Suppressor macrophage treated with lipopolysaccharide for 4 hours (primary cell): ENCODE measurements around the gene PRR5L.

Experiments
- DNase-seq: peaks from one replicate; pipeline ENCODE4 v3.0.0-alpha.2; 2020

PRR5L gene

DNA sequence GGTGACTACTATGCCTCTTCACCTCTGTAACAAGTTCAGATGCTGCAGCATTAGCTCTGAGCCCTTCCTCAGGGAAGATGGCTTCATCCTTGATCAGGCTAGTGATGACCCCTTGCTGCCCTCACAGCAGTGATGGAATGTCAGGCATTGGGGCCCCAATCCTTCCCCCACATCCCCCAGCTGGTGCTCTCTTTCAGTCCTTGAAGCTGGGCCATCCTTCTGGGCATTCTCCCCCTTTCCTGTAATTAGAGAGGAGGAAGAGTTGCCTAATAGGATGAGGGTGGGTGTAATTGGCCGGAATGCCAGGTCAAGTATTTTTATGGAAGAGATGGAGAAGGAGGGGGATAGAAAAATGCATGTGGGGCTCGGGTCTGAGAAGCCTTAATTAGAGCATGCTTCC, 151.4 kb downstream of the PRR5L start:
- DNase-seq = no peak

- DNase-seq = no peak
Measured at GRCh38 chr11:36447947-36448346, 151.9 kb downstream of the PRR5L start.

DNA sequence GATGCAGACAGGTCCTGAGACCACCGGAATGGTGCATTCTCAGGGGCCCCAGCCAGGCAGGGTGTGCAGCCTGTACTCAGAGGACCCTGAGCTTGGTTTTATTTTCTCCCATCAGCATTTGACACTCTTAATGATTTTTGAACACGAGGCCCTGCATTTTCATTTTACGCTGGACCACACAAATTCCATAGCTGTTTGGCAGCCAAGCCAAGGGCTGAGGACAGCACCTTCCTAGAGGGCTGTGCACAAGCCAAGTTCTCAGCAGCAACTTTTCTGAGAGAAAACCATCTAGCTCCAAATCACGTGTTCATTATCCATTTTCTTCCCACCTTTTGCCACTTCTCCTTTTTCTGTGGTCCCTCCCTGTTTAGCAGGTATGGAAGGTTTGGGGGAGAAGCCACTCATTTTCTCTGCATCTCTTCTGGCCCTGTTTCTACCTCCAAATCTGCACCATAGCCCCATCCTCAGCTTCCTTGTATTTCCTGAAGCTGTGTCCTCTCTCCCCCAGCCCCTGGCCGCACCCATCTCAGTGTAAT, 153.5 kb downstream of the PRR5L start:
- no peak for DNase-seq

DNA sequence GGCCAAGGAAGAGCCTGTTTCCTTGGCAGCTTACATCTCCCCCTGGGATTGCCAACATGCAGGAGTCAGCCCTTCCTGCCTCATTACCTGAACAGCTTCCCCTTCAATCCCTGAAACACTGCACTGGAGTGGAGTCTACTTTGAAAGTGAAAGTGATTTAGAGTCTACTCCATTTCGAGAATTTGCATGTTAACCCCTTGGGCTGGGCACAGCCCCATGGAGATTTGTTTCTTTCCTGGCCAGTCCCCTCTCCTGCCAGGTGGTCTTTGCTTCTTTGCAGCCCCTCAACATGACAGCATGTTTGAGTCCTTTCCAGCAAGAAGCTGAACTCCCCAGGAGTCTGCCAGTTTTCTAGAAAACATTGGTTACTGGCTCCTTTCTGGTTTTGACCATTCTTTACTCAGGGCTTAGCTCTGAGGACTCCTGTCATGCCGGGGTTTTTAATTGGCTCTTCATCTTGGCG, 154.1 kb downstream of the PRR5L start:
- DNase-seq = peak; percentile 16

GRCh38 chr11:36451045-36451444, 155.0 kb downstream of the PRR5L start:
- DNase-seq = no peak

GRCh38 chr11:36451681-36452080, 155.6 kb downstream of the PRR5L start:
- no peak for DNase-seq

DNA sequence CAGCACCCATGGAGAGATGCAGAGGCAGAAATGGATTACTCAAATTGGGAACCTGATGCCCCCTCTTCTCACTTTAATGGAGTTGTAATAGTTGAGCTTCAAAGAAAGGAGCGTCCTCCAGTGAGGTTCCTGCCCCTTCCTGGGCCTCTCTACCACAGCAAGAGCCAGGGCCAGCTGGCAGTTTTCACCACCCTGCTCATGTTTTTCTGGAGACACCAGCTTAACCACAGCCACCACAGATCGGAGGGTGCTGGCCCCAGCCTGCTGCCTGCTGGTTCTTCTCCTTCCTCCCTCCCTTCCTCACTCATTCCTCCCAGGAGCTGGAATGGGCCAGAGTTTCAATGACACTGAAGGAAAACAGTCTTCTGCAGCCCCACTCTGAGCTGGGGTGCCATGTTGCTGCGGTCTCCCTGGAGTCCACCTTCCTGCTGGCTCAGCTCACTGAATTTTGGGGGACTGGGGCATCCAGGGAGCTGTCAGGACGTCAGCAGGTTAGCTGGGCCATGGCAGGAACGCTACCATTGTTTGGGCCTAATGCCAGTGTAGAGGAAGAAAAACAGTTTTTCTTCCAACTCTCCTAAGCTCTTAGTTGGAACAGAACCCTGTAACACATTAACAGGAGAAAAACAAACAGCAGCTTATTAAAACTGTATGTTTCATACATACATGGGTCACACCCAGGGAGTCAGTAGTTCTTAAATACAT, 156.3 kb downstream of the PRR5L start:
- no peak for DNase-seq

DNA sequence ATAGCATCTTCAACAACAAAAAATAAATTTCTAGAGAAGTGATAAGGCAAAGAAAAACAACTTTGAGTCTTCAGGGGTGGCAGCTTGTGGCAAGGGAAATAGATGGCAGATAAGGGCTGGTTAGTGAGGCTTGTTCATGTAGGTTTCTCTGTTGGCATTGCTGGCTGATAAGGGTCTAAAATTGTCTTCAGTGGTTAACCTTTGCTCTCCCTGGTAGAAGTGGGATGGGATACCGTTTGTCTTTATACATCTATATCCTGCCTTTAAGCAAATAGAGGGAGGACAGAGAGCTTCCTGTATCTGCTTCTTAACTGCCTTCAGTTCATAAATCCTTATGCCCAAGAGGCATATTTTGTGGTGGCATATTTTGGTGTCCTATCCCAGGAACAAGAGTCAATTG, 156.9 kb downstream of the PRR5L start:
- DNase-seq = no peak

- peak; percentile 67 for DNase-seq
Measured at GRCh38 chr11:36453678-36454077, 157.6 kb downstream of the PRR5L start.

- DNase-seq = no peak
Measured at GRCh38 chr11:36454551-36454940, 158.5 kb downstream of the PRR5L start.

GRCh38 chr11:36454941-36455631, 159.0 kb downstream of the PRR5L start:
- DNase-seq = no peak

DNA sequence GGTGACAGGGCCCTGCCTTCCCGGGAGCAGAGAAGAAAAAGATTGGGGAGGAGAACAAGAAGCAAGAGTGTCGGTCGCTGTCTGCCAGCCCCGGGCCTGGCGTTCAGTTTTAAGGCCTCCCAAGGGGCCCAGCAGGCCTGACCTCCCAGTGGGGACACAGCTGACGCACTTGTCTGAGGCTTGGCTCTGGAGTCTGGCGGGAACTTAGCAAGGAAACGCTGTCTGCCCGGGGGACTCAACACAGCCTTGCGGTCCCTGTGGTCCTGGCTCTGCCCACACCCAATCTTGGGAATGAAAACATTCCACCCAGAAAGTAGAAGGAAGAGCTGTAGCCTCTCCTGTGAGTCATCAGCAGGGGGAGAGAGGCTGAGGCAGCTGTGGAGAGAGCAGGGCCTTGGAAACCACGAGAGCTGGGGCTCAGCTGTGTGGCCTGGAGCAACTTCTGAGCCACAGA, 159.6 kb downstream of the PRR5L start:
- DNase-seq = peak; percentile 37

- DNase-seq = no peak
Measured at GRCh38 chr11:36456156-36456555, 160.1 kb downstream of the PRR5L start.

DNA sequence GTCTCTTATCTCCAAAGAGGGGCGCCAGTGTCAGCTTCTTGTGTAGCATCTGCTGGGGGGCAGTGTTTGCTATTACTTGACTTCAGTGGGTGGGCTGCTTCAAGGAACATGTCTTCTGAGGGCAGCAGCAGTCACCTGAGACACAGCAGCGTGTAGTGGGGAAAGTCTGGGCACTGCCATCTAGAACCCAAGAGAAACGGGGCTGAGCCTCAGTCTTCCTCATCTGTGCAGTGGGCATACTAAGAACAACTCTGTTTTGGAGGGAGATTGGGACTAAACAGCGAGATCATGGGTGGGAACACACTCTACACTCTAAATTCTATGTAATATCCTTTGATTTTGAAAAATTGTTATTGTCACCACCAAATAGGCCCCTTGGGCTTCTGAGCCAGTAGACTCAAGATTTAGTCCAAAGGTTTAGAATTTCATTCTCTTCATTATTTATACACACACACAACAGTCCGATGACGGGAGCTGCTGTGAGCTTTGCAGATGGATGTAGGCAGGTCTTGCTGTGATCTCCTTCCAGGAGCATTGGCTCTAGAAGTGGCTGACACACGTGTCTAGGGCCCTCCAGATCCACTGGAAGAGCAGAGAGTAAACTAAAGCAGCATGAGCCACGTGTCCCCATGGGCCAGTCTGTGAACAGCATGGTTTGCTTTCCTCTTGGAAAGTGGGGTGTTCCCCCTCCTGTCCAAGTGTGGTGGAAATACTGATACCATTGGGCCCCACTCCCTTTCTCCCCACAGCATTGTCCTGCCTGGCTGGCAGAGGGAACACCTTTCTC, 162.2 kb downstream of the PRR5L start:
- DNase-seq = no peak

DNA sequence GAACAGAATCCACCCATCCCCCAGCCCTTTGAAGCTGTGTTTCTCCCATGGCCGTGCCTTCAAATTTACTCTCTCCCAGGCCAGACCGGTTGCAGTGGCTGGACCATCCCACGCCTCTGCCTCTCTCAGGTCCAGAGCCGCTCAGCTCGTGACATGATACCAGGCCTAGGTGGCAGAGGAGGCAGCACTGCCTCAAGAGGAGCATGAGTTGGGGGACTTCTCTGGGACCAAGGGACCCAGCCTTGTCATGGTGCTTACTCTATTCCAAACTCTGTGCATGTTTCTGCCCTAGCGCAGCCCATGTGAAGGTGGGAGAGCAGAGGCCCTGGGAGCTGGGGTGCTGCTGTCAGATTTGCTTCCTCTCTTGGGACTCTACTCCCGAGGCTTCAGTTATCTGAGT, 163.0 kb downstream of the PRR5L start:
- no peak for DNase-seq

DNA sequence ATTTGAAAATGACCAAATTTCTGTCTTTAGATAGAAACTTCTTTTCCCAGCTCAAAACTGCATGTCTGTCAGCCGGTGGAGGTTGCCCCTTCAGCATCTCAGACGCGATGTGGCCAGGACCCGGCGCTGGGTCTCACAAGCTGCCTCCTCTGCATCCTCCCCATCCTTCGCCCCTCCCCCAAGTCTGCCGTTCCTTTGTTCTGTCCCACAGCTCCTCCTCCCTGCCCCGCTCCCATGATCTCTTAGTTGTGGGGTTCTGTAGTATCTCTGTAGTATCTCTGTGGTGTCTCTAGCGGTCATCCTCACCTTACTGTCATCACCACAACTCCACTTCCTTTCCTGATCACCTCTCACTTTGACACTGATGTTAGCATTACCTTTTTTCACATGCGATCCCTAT, 164.1 kb downstream of the PRR5L start:
- no peak for DNase-seq

- DNase-seq = no peak
Measured at GRCh38 chr11:36462321-36462720, 166.2 kb downstream of the PRR5L start.

- no peak for DNase-seq
Measured at GRCh38 chr11:36463781-36464180, 167.7 kb downstream of the PRR5L start.

GRCh38 chr11:36464720-36465119, 168.6 kb downstream of the PRR5L start:
- no peak for DNase-seq

GRCh38 chr11:36465449-36466163, 169.5 kb downstream of the PRR5L start:
- no peak for DNase-seq

- DNase-seq = peak; percentile 51
Measured at GRCh38 chr11:36467012-36467411, 170.9 kb downstream of the PRR5L start.

DNA sequence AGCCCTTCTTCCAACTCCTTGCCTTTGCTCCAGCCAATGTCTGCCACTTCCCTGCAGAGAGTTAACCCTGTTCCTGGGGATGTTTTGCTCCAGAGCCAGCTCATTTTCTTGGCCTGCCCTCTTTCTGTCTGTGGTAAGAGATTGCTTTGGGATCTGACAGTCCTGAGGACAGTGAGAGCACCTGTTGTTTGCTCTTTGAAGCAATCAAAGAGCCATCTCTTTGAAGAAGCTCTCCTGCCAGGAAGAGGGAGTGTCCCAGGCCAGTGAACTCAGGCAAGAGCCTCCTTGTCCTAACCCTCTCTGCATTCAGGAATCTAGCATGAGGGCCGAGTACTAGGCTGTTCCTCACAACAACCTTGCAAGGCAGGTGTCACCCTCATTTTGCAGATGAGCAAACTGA, 171.8 kb downstream of the PRR5L start:
- DNase-seq = no peak

DNA sequence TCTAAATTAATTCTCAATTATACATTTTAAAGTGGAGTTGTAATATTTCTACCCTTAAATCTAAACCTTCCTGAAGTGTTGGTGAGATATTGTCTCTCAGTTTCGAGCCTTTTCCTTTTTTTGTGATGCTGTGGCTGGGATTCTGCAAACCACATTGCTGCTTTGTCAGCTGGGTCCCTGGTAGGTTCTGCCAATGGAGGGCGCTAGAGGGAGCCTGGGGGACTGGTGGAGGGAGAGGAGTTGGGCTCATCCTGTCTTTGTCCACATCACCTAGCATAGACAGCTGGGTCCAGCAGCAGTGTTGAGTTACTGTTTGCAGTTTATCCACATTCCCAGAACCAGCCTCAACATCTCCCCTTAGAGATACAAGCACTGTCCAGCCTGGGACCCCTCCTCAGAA, 173.0 kb downstream of the PRR5L start:
- no peak for DNase-seq
